ENCODE data around the gene EPN1. TPM values are rescaled to one million over a fixed set of nuclear protein-coding genes. Genes with fewer than 3 reads are reported as not detected.

EPN1 gene
- total and polyA plus RNA-seq, 12 donors, result 20.1 to 235 (median 141) TPM

DNA sequence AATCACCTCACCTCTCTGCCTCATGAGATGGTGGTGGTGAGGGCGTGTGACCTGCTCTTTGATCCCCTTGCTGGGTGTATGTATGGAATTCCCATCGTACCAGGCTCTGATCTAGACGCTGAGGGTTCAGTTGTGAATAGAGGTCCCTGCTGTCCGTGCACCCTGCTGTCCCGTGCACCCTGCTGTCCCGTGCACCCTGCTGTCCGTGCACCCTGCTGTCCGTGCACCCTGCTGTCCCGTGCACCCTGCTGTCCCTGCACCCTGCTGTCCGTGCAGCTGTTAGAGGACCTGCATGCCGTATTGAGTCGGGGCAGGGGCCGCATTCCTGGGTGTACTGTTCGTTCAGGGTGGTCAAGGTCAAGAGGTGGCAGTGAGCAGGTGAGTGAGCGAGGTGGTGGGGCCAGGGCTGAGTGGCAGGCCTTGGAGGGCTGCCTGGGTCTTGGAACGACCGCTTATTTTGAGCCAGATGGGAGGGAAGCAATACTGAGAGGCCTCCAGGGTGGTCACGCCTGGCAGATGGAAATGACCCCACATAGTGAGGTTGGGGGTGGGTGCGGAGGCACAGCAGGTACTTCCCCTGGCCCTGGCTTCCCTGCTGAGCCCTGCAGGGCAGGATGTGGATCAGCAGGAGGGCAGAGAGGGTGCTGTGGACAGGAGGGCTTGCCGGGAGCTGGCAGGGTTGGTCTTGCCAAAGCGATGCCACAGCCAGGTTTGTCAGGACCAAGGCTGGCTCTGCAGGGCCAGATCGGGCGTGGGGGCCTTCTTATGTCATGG is 4.6 kb upstream of the EPN1 start:
- H3K36me3 ChIP-seq (replicated peaks in 1 of 2), result peaks cover 0 to 59% of the 10 kb centered on the region in 2 donors
- WGBS, 4 donors, result 62 to 81% (median 66%) methylated on average over 16 to 23 of the region's 23 CpGs
- peak in 4 of 7 donors; percentile 51 to 66 (median 64) for DNase-seq
- no peaks in the 10 kb centered on the region for H3K9me3 ChIP-seq (replicated peaks in 1 of 3)
- H3K4me1 ChIP-seq (replicated peaks in 1 of 2), result peaks cover 0 to 22% of the 10 kb centered on the region in 2 donors
- H3K4me3 ChIP-seq, result no peak overlapping the region
- H3K27me3 ChIP-seq, result no peaks in the 10 kb centered on the region
- H3K27ac ChIP-seq, result no peak overlapping the region
- intact Hi-C loops (cut with DNase I), result no loop called here
- no peak for TF ChIP-seq POLR2A (IDR thresholded peaks at IDR 0.05)
- no peak for TF ChIP-seq CTCF (IDR thresholded peaks at IDR 0.05)

DNA sequence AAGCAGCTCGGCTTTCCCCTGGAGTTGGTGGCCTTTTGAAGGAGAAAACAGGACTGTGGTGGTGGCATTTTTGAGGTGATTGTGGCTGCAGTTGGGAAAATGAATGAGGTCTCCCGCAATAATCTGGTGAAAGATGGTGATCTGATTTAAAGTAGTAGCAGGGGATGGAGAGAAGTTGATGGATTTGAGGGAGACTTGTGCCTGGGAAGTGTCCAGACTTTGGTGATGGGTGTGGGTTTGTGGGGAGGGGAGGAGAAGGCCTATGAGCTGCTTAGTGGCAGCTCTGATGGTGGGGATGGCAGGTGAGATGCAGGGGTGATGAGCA is 4.0 kb upstream of the EPN1 start:
- no peaks in the 10 kb centered on the region for H3K27me3 ChIP-seq
- H3K36me3 ChIP-seq (replicated peaks in 1 of 2), result peaks cover 0 to 53% of the 10 kb centered on the region in 2 donors
- no peak for DNase-seq
- H3K27ac ChIP-seq, result no peak overlapping the region
- H3K4me3 ChIP-seq, result no peak overlapping the region
- 65 to 77% (median 71%) methylated on average over 2 of the region's 2 CpGs for WGBS, 4 donors
- no peaks in the 10 kb centered on the region for H3K9me3 ChIP-seq (replicated peaks in 1 of 3)
- intact Hi-C loops (cut with DNase I), result no loop called here
- TF ChIP-seq POLR2A (IDR thresholded peaks at IDR 0.05), result no peak
- no peak for TF ChIP-seq CTCF (IDR thresholded peaks at IDR 0.05)
- peaks cover 3 to 25% of the 10 kb centered on the region in 2 donors for H3K4me1 ChIP-seq (replicated peaks in 1 of 2)

DNA sequence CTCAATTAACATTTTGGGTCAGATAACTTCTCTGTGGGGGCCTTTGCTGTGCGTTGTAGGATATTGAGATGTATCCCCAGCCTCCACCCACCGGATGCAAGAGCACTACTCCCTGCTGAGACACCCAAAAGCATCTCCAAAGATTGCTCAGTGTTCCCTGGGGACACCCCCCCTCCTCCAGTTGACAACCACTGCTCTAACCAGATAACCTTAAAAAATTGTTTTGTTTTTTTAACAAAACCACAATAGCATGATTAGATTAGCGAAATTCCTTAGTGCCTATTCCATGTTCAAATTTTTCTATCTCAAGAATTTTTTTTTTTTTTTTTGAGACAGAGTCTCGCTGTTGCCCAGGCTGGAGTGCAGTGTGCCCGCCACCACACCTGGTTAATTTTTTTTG is 2.6 kb upstream of the EPN1 start:
- H3K27me3 ChIP-seq, result no peaks in the 10 kb centered on the region
- H3K27ac ChIP-seq, result no peak overlapping the region
- H3K36me3 ChIP-seq (replicated peaks in 1 of 2), result peaks cover 0 to 39% of the 10 kb centered on the region in 2 donors
- peaks cover 17 to 38% of the 10 kb centered on the region in 2 donors for H3K4me1 ChIP-seq (replicated peaks in 1 of 2)
- no peak overlapping the region for H3K4me3 ChIP-seq
- TF ChIP-seq CTCF (IDR thresholded peaks at IDR 0.05) (no peak), POLR2A (IDR thresholded peaks at IDR 0.05) (no peak)
- 80 to 90% (median 84%) methylated on average over 5 of the region's 5 CpGs for WGBS, 4 donors
- intact Hi-C loops (cut with DNase I), result no loop called here
- H3K9me3 ChIP-seq (replicated peaks in 1 of 3), result no peaks in the 10 kb centered on the region
- DNase-seq, result no peak

DNA sequence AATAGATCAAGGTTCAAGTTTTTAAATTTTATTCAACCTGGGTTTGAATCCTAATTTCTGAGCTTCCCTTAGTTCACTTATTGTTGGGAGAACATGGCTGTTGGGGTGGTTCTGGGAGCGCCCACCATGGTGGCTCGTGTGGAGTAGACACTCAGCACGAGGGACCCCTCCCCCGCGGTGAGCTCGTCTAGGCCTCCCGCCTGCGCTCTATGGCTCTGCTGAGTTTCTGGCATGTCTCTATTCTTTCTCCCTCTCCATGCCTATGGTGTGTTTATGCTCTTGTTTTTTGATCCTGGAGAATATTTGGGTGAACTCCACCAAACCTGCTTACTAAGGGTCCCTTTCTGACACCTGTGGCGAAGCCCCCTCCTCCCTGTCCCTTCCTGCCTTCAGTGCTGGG is 1.6 kb upstream of the EPN1 start:
- Histone ChIP-seq H3K9me3 (replicated peaks in 1 of 3) (no peaks in the 10 kb centered on the region), H3K27me3 (no peaks in the 10 kb centered on the region), H3K4me1 (replicated peaks in 1 of 2) (peaks cover 27 to 40% of the 10 kb centered on the region in 2 donors), H3K4me3 (no peak overlapping the region), H3K36me3 (replicated peaks in 1 of 2) (peaks cover 0 to 32% of the 10 kb centered on the region in 2 donors), H3K27ac (peak overlapping the region in 2 of 5 donors; percentile 17 to 97)
- intact Hi-C loops (cut with DNase I), result no loop called here
- WGBS, 4 donors, result 80% methylated on average over 9 of the region's 9 CpGs
- no peak for TF ChIP-seq POLR2A (IDR thresholded peaks at IDR 0.05)
- no peak for TF ChIP-seq CTCF (IDR thresholded peaks at IDR 0.05)
- DNase-seq, result no peak
